ENCODE results near the gene PLP2.

PLP2 gene

DNA sequence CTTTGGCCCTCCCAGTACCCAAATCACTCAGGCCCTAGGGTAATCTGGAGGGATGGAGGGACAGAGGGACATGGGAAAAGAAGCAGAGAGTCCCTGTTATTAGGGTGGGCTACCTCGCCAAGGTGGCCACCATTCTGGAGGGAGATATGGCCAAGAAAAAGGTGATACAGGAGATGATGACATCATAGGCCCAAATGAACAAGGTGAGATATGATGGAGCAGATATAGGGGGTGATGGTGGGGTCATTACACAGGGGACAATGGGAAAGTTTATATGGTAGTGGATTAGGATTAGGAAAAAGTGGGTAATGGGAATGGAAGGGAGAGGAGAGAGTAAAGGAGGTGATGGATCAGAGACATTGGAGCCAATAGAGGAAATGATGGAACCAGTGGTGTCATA, 41.2 kb downstream of the PLP2 start:
- Histone ChIP-seq H2BK12ac (ENCODE audit: low read length in 2 of 2) (no peak overlapping the region), H3K23ac (ENCODE audit: low read length in 2 of 2) (no peak overlapping the region), H2BK120ac (ENCODE audit: low read depth, low read length) (no peak overlapping the region), H4K91ac (ENCODE audit: low read length) (no peak overlapping the region), H2BK5ac (ENCODE audit: low read depth, low read length, poor library complexity, severe bottlenecking) (no peak overlapping the region), H2AK5ac (ENCODE audit: low read length, severe bottlenecking) (no peak overlapping the region), H2BK15ac (ENCODE audit: low read depth, poor library complexity, severe bottlenecking) (no peak overlapping the region), H3K27me3 (ENCODE audit: control insufficient read depth in 1 of 2, insufficient read depth in 1 of 2, low read length in 2 of 2) (peaks cover 3 to 67% of the 10 kb centered on the region in 2 experiments), H3K4me3 (ENCODE audit: insufficient read depth in 1 of 2, low read depth in 1 of 2, low read length in 2 of 2) (no peak overlapping the region), H3K9me3 (ENCODE audit: control insufficient read depth, low read length) (peaks cover 6% of the 10 kb centered on the region), H3K27ac (ENCODE audit: low read length, poor library complexity, severe bottlenecking) (no peak overlapping the region), H4K8ac (ENCODE audit: low read length) (no peak overlapping the region), H3K4me2 (ENCODE audit: low read length, poor library complexity, severe bottlenecking) (no peak overlapping the region), H3K79me1 (replicated peaks; ENCODE audit: low read length, poor library complexity, severe bottlenecking) (no peaks in the 10 kb centered on the region), H3K14ac (ENCODE audit: low read length in 2 of 2) (no peak overlapping the region), H3K4me1 (ENCODE audit: control insufficient read depth, insufficient read depth, low read depth, low read length) (no peaks in the 10 kb centered on the region), H3K18ac (ENCODE audit: low read depth in 1 of 2, low read length in 2 of 2) (no peak overlapping the region), H3K4ac (ENCODE audit: low read depth in 1 of 2, low read length in 2 of 2) (no peak overlapping the region), H3K36me3 (ENCODE audit: control insufficient read depth in 1 of 2, insufficient read depth in 2 of 2, low read depth in 1 of 2, low read length in 2 of 2) (no peaks in the 10 kb centered on the region), H2AFZ (ENCODE audit: low read depth, low read length) (no peak overlapping the region), H3K9ac (ENCODE audit: low read length) (no peak overlapping the region)
- DNase-seq: no peak
- 58% methylated on average over 1 of the region's 1 CpG for WGBS

GRCh38 chrX:49214416-49214815, 42.7 kb downstream of the PLP2 start:
- no peak for DNase-seq
- Histone ChIP-seq H3K4me1 (ENCODE audit: control insufficient read depth, insufficient read depth, low read depth, low read length) (no peaks in the 10 kb centered on the region), H2AFZ (ENCODE audit: low read depth, low read length) (no peak overlapping the region), H2BK5ac (ENCODE audit: low read depth, low read length, poor library complexity, severe bottlenecking) (no peak overlapping the region), H2AK5ac (ENCODE audit: low read length, severe bottlenecking) (no peak overlapping the region), H3K27ac (ENCODE audit: low read length, poor library complexity, severe bottlenecking) (no peak overlapping the region), H3K4ac (ENCODE audit: low read depth in 1 of 2, low read length in 2 of 2) (no peak overlapping the region), H2BK120ac (ENCODE audit: low read depth, low read length) (no peak overlapping the region), H3K4me2 (ENCODE audit: low read length, poor library complexity, severe bottlenecking) (no peak overlapping the region), H2BK15ac (ENCODE audit: low read depth, poor library complexity, severe bottlenecking) (no peak overlapping the region), H3K14ac (ENCODE audit: low read length in 2 of 2) (no peak overlapping the region), H3K18ac (ENCODE audit: low read depth in 1 of 2, low read length in 2 of 2) (no peak overlapping the region), H4K91ac (ENCODE audit: low read length) (no peak overlapping the region), H3K23ac (ENCODE audit: low read length in 2 of 2) (no peak overlapping the region), H3K27me3 (ENCODE audit: control insufficient read depth in 1 of 2, insufficient read depth in 1 of 2, low read length in 2 of 2) (peaks cover 3 to 62% of the 10 kb centered on the region in 2 experiments), H3K36me3 (ENCODE audit: control insufficient read depth in 1 of 2, insufficient read depth in 2 of 2, low read depth in 1 of 2, low read length in 2 of 2) (no peaks in the 10 kb centered on the region), H3K79me1 (replicated peaks; ENCODE audit: low read length, poor library complexity, severe bottlenecking) (no peaks in the 10 kb centered on the region), H3K9me3 (ENCODE audit: control insufficient read depth, low read length) (peaks cover 6% of the 10 kb centered on the region), H3K4me3 (ENCODE audit: insufficient read depth in 1 of 2, low read depth in 1 of 2, low read length in 2 of 2) (no peak overlapping the region), H3K9ac (ENCODE audit: low read length) (no peak overlapping the region), H2BK12ac (ENCODE audit: low read length in 2 of 2) (no peak overlapping the region), H4K8ac (ENCODE audit: low read length) (no peak overlapping the region)
- 87% methylated on average over 2 of the region's 2 CpGs for WGBS

DNA sequence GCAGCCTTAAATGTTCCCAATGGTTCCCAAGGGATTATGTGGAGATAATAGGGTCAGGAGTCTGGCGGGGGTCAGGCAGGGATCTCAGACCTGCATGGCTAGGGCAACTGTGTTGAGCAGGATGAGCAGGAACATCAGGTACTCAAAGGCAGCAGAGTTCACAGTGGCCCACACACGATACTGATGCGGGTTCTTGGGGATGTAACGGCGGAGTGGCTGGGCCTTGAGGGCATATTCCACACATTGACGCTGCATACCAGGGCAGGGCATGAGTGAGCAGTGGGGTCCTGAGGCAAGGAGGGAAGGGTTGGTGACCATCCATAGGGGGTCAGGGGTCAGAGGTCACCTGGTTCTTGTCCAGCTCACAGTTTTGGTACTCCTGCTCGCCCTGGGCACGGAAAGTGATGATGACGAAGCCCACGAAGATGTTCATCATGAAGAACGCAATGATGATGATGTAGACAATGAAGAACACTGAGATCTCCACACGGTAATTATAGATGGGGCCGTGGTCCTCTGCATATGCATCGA, 43.4 kb downstream of the PLP2 start:
- Histone ChIP-seq H2BK15ac (ENCODE audit: low read depth, poor library complexity, severe bottlenecking) (no peak overlapping the region), H3K27me3 (ENCODE audit: control insufficient read depth in 1 of 2, insufficient read depth in 1 of 2, low read length in 2 of 2) (peaks cover 3 to 61% of the 10 kb centered on the region in 2 experiments), H3K36me3 (ENCODE audit: control insufficient read depth in 1 of 2, insufficient read depth in 2 of 2, low read depth in 1 of 2, low read length in 2 of 2) (no peaks in the 10 kb centered on the region), H2AK5ac (ENCODE audit: low read length, severe bottlenecking) (no peak overlapping the region), H3K14ac (ENCODE audit: low read length in 2 of 2) (no peak overlapping the region), H3K4ac (ENCODE audit: low read depth in 1 of 2, low read length in 2 of 2) (no peak overlapping the region), H2BK120ac (ENCODE audit: low read depth, low read length) (no peak overlapping the region), H3K4me2 (ENCODE audit: low read length, poor library complexity, severe bottlenecking) (no peak overlapping the region), H4K8ac (ENCODE audit: low read length) (no peak overlapping the region), H2BK5ac (ENCODE audit: low read depth, low read length, poor library complexity, severe bottlenecking) (no peak overlapping the region), H2BK12ac (ENCODE audit: low read length in 2 of 2) (no peak overlapping the region), H3K4me1 (ENCODE audit: control insufficient read depth, insufficient read depth, low read depth, low read length) (no peaks in the 10 kb centered on the region), H3K9ac (ENCODE audit: low read length) (no peak overlapping the region), H3K18ac (ENCODE audit: low read depth in 1 of 2, low read length in 2 of 2) (no peak overlapping the region), H4K91ac (ENCODE audit: low read length) (no peak overlapping the region), H2AFZ (ENCODE audit: low read depth, low read length) (no peak overlapping the region), H3K4me3 (ENCODE audit: insufficient read depth in 1 of 2, low read depth in 1 of 2, low read length in 2 of 2) (no peak overlapping the region), H3K79me1 (replicated peaks; ENCODE audit: low read length, poor library complexity, severe bottlenecking) (no peaks in the 10 kb centered on the region), H3K27ac (ENCODE audit: low read length, poor library complexity, severe bottlenecking) (no peak overlapping the region), H3K9me3 (ENCODE audit: control insufficient read depth, low read length) (peaks cover 6% of the 10 kb centered on the region), H3K23ac (ENCODE audit: low read length in 2 of 2) (no peak overlapping the region)
- 94% methylated on average over 9 of the region's 14 CpGs for WGBS
- no peak for DNase-seq

DNA sequence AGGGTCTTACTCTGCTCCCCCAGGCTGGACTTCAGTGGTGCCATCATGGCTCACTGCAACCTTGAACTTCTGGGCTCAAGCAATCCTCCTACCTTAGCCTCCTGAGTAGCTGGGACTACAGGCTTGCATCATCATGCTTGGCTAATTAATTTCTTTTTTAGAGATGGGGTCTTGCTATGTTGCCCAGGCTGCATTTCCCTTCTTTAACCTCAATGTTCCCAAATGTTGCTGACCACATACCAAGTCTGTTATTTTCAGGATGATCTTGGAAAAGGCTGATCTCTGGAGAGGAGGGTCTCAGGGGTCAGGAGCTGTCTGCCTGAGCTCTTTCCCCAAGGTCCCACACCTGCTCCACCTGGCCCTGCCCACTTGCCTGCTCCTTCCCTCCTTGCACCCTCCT, 48.4 kb downstream of the PLP2 start:
- no peak overlapping the region for H2BK5ac ChIP-seq (ENCODE audit: low read depth, low read length, poor library complexity, severe bottlenecking)
- H3K27me3 ChIP-seq (ENCODE audit: control insufficient read depth in 1 of 2, insufficient read depth in 1 of 2, low read length in 2 of 2): peaks cover 0 to 54% of the 10 kb centered on the region in 2 experiments
- H2BK12ac ChIP-seq (ENCODE audit: low read length in 2 of 2): no peak overlapping the region

More for the DNA sequence above, 48.4 kb downstream of the PLP2 start:
- Histone ChIP-seq H3K4me3 (ENCODE audit: insufficient read depth in 1 of 2, low read depth in 1 of 2, low read length in 2 of 2) (no peak overlapping the region), H3K79me1 (replicated peaks; ENCODE audit: low read length, poor library complexity, severe bottlenecking) (no peaks in the 10 kb centered on the region), H3K9ac (ENCODE audit: low read length) (no peak overlapping the region), H2AK5ac (ENCODE audit: low read length, severe bottlenecking) (no peak overlapping the region), H4K8ac (ENCODE audit: low read length) (no peak overlapping the region), H3K4me1 (ENCODE audit: control insufficient read depth, insufficient read depth, low read depth, low read length) (no peaks in the 10 kb centered on the region), H3K4ac (ENCODE audit: low read depth in 1 of 2, low read length in 2 of 2) (no peak overlapping the region), H3K23ac (ENCODE audit: low read length in 2 of 2) (no peak overlapping the region), H3K18ac (ENCODE audit: low read depth in 1 of 2, low read length in 2 of 2) (no peak overlapping the region), H3K4me2 (ENCODE audit: low read length, poor library complexity, severe bottlenecking) (no peak overlapping the region), H2BK120ac (ENCODE audit: low read depth, low read length) (no peak overlapping the region), H3K27ac (ENCODE audit: low read length, poor library complexity, severe bottlenecking) (no peak overlapping the region), H4K91ac (ENCODE audit: low read length) (no peak overlapping the region), H3K14ac (ENCODE audit: low read length in 2 of 2) (no peak overlapping the region), H3K36me3 (ENCODE audit: control insufficient read depth in 1 of 2, insufficient read depth in 2 of 2, low read depth in 1 of 2, low read length in 2 of 2) (no peaks in the 10 kb centered on the region), H2AFZ (ENCODE audit: low read depth, low read length) (no peak overlapping the region), H2BK15ac (ENCODE audit: low read depth, poor library complexity, severe bottlenecking) (no peak overlapping the region), H3K9me3 (ENCODE audit: control insufficient read depth, low read length) (no peaks in the 10 kb centered on the region)
- DNase-seq: no peak

All from mesenchymal stem cell (in vitro differentiated cells and primary cell).